Endometrium (tissue), 2 donors: Measurements from ENCODE around the gene LRRC59.

Source experiments
- FAIRE-seq: peaks from 2 replicates; lab custom pipeline; 2012; peaks lifted over from hg19 to GRCh38; lab: Jason Lieb, UNC
- donor health status: control.
- donor health status: control.

LRRC59 gene

DNA sequence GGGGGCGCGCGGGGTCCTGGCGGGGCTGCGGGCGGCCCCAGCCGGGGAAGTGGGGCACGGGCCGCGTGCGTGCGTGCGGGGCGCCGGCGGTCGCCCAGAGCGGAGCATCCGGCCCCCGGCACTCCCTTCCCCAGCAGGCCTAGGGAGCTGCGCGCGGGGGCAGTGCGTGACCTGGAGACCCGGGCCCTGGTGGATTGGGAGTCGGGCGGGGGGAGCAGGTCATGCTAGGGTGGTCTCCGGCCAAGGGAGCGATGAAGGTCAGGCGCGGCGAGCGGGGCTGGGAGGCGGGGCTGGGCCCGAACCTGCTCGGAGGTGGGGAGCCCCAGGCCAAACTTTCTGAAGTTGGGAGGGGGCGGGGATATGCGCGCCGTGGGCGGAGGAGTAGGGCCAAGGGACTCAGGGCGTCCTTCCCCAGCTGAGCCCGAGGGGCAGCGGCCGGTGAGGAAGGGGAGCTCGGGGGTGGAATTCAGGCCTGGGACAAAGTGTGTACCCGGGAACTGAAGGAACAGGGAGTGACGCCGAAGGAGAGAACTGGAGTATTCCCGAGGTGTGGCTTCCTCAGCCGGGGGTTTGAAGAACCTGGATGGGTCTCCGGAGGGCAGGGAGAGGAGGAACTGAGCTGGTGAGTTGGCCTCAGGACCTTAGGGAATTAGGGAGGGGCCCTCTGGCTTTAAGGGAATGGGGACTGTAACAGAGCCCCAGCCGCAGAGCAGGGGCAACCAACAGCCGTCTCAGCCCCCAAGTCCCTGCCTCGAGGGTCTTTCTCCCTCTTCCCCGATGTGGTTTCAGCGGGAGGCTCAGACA, 50.8 kb downstream of the LRRC59 start:
- FAIRE-seq: no peak

DNA sequence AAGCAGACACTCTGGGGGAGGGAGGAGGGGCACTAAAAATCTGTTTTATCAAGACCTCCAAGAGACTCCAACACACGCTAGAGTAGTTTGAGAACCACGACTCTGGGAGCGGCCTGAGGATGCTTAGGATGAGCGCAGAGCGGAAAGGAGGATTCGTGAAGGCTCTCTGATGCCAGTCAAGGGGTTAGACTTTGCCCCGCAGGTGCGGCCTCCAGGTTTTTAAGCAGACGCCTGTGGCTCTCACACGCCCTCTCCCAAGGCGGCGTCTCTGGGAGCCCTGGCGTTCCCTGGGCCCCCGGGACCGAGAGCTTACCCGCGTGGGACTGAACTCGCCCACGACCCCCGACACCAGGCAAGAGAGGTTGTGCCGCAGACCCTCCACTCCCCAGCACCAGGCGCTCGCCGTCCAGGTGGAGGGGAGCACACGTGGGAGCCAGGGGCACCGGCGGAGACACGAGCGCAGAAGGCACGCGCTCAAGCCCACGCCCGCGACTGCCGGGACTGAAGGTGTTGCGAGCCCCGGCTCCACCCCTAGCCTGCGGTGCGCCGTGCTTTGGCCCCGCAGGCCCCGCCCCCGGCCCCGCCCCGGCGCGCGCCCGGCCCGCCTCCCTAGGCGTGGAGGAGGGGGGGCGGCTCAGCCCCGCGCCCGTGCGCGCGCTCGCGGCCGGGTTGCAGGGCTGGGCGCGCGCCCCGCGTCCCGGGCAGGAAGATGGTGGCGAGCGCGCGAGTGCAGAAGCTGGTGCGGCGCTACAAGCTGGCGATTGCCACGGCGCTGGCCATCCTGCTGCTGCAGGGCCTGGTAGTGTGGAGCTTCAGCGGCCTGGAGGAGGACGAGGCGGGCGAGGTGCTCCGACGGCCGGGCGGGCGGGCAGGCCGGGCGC, 51.7 kb downstream of the LRRC59 start, which contains the start of gene XYLT2:
Gene XYLT2 (plus strand): TSS at position 695 of the 881 bp plus-strand sequence. CDS start 15 bp downstream, at position 710.
- FAIRE-seq: no peak

DNA sequence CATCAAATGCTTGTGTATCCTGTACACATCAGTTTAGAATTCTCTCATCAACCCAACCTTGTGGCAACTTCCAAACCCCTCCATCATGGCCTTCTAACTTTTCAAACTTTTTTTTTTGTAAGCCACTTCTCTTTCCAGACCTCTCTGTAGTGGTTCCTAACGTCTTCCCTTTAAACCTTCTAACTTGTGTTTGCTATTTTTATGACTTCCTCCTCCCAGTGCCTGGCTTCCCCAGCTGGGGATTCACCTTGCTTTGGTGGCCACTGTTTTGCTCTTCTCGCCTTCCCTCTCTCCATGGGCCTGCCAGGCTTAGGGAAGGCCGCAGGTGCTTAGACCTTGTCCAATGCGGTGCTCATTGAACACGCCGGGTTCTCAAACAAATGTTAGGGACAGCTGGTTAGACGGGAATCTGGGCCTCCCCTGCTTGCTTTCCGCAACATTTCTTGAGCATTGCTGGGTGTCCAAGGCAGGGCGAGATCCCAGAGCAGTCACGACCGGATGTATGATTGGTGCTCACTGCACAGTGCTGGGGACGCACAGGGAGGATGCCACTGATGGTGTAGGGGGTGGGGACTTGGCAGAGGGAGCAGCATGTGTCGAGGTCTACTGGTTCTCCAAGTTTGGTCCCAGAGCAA, 52.5 kb downstream of the LRRC59 start:
- no peak for FAIRE-seq

DNA sequence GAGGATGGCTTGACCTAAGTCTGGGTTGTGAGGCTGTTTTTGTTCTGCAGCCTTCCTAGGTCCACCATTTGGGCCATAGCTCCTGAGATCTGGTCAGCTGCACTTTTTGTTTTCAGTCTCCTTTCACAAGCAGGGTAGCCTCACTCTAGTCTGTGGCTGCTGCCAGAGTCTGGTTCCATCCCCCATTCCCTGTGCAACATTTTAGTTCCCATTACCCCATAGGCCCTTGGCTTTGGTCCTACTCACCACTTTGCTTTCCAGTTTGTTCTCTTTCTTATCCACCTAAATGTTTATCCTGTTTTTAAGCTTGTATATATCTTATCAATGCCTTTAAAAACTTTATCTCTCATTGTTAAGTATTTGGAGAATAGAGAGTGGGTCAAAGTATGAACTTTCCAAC, 57.9 kb downstream of the LRRC59 start:
- FAIRE-seq: no peak

DNA sequence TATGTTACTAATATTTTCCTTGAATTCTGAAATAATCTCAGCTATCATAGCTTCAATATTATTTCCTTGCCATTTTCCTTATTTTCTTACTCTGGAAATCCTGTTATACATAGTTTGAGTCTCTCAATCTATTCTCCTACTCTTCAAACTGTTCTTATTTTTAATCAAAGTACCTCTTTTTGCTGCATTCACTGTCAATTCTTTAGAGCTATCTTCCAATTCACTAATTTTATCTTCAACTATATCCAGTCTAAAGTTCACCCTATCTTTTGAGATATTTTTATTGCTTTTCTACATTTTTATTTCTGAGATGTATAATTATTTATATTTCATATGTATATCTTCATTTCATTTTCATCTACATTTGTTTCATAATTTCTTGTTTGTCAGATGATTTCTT, 58.7 kb downstream of the LRRC59 start:
- FAIRE-seq: peak; percentile 33

DNA sequence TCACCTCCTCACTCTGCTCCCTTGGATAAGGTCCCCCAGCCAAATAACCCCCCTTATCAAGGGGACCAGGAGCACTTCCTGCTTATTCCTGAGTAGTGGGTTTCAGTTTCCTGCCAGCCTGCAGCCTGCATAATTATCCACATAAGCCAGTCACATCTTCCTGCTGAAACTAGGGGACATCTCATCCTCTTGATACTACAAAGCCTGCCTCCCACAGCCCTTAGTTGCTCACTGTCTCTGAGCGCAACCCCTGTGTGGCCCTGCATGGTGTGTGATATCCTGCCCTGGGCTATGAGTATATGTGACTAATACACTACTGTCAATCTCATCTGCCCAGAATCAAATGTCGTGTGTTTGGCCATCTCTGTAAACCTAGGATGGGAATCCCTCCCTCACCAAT, 59.4 kb downstream of the LRRC59 start:
- no peak for FAIRE-seq

DNA sequence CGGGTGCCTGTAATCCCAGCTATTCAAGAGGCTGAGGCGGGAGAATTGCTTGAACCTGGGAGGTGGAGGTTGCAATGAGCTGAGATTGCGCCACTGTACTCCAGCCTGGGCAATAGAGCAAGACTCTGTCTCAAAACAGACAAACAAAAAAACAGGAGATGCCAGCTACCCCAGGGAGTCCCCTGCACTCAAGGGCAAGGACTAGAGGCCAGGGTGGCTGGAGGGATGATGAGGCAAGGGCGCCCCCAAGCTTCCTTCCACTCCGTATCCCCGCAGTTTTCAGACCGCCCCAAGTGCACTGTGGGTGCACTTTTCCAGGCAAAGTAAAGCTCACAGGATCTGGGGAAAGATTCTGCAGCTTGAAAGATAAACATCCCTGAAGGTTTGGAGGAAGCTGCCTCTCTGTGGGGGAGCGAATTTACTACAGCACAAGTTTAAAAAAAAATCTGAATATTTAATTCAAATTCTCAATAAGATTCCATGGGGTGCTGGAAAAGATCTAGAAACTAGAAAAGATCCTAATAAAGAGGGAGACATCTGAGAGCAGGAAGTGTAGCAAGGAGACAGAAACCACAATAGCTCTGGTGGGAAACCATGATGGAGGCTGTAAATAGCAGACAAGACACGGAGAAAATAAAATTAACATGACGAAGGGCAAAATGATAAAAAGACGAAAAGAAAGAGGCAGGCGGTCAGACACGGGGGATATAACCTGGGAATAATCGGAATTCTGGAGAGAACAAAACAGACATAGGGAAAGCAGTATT, 63.8 kb downstream of the LRRC59 start:
- peak; percentile 67 for FAIRE-seq

DNA sequence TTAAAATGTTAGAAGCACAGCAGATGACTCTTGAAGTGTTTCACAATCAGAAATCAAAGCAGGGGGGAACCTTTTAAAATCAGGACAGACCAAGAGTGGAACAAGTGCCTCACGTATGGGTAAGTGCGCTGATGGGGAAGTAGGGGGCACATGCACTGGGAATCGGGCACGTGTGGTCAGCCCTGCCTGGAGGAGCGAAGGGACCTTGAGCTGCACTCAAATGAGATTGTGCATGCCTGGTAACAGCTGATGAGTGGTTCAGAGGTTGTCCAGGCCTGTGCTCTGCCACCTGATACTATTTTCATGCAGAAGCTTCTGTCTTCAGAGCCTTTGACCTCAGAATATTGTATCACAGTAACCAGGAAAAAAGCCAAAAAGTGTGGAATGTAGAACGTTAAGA, 65.1 kb downstream of the LRRC59 start:
- FAIRE-seq: no peak
